ENCODE results near the gene CENPVL3.

CENPVL3 gene

GRCh38 chrX:51606446-51606845 is 12.3 kb downstream of the CENPVL3 start:
- no peak for TF ChIP-seq CTCF (IDR thresholded peaks at IDR 0.05; ENCODE audit: low read depth, low read length)
- DNase-seq (ENCODE audit: extremely low read depth, low read depth): no peak

- DNase-seq (ENCODE audit: extremely low read depth, low read depth): no peak
- TF ChIP-seq CTCF (IDR thresholded peaks at IDR 0.05; ENCODE audit: low read depth, low read length): no peak
Observed at GRCh38 chrX:51598899-51599298, 19.8 kb downstream of the CENPVL3 start.

- TF ChIP-seq CTCF (IDR thresholded peaks at IDR 0.05; ENCODE audit: low read depth, low read length): no peak
- no peak for DNase-seq (ENCODE audit: extremely low read depth, low read depth)
Observed at GRCh38 chrX:51571874-51572273, 46.8 kb downstream of the CENPVL3 start.

GRCh38 chrX:51569561-51569960 is 49.2 kb downstream of the CENPVL3 start:
- no peak for TF ChIP-seq CTCF (IDR thresholded peaks at IDR 0.05; ENCODE audit: low read depth, low read length)
- DNase-seq (ENCODE audit: extremely low read depth, low read depth): no peak

GRCh38 chrX:51568586-51568985 is 50.1 kb downstream of the CENPVL3 start:
- no peak for DNase-seq (ENCODE audit: extremely low read depth, low read depth)
- no peak for TF ChIP-seq CTCF (IDR thresholded peaks at IDR 0.05; ENCODE audit: low read depth, low read length)
